ENCODE measurements around the gene CLDN24.

GRCh38 chr4:183312841-183313240 lies 9.4 kb downstream of the CLDN24 start:
- no peak for TF ChIP-seq NFIC (IDR thresholded peaks at IDR 0.05)
- TF ChIP-seq EGR1 (IDR thresholded peaks at IDR 0.05) = no peak
- no peak for TF ChIP-seq RAD21 (IDR thresholded peaks at IDR 0.05; ENCODE audit: low read depth)
